HCT116 (cell line): ENCODE measurements around the gene SLC34A3.
A peak's percentile ranks its signal among the peaks of the same experiment; 100 is the strongest.

Experiments used
- CEBPB ChIP-seq: IDR thresholded peaks from 2 replicates; pipeline ENCODE4 v1.6.1; 2012; ENCODE audit warnings: low read depth
- CTCF ChIP-seq, 3 experiments: fragments of 200-600 bp in 1 of 3; sonication (generic) in 1 of 3; IDR thresholded peaks in 2 of 3; conservative IDR thresholded peaks in 1 of 3; 2 replicates each; pipeline ENCODE4 v1.5.1; 2012 to 2017; ENCODE audit warnings: low read depth in 2 of 3, low read length in 2 of 3, antibody characterized with exemption in 1 of 3, borderline replicate concordance in 1 of 3, control low read depth in 1 of 3, mild to moderate bottlenecking in 1 of 3, mixed read lengths in 1 of 3, mixed run types in 1 of 3, moderate library complexity in 1 of 3; ENCODE audit not compliant: insufficient read depth in 1 of 3
- EZH2 ChIP-seq: fragments of 200-600 bp; sonication (generic); IDR thresholded peaks from 2 replicates; pipeline ENCODE4 v1.6.1; 2017; ENCODE audit warnings: antibody characterized with exemption, mixed run types
- EZH2phosphoT487 ChIP-seq: fragments of 200-600 bp; IDR thresholded peaks from 2 replicates; pipeline ENCODE4 v1.6.1; 2018; ENCODE audit warnings: antibody characterized with exemption, borderline replicate concordance
- JUND ChIP-seq: IDR thresholded peaks from 2 replicates; pipeline ENCODE4 v1.6.1; 2012
- POLR2A ChIP-seq: IDR thresholded peaks from 2 replicates; pipeline ENCODE4 v1.7.0; 2011; ENCODE audit warnings: borderline replicate concordance; ENCODE audit not compliant: insufficient read depth, insufficient read length; ENCODE audit errors: extremely low read depth
- POLR2AphosphoS5 ChIP-seq: IDR thresholded peaks from 2 replicates; pipeline ENCODE4 v1.6.1; 2011; ENCODE audit warnings: mild to moderate bottlenecking, low read depth, low read length, moderate library complexity
- SP1 ChIP-seq: IDR thresholded peaks from 2 replicates; pipeline ENCODE4 v1.6.1; 2012; ENCODE audit warnings: low read depth
- YY1 ChIP-seq: IDR thresholded peaks from 2 replicates; pipeline ENCODE4 v1.6.1; 2011; ENCODE audit warnings: low read length, low read depth, moderate library complexity, mild to moderate bottlenecking; ENCODE audit not compliant: insufficient replicate concordance; ENCODE audit errors: extremely low read depth
- ZFX ChIP-seq: fragments of 450-650 bp; IDR thresholded peaks from 2 replicates; pipeline ENCODE4 v1.6.1; 2017
- ZNF274 ChIP-seq: fragments of 200-500 bp; sonication (Bioruptor generic); IDR thresholded peaks from 2 replicates; pipeline ENCODE4 v1.6.1; 2014; ENCODE audit warnings: mild to moderate bottlenecking, low read depth, low read length, inconsistent platforms
- TF ChIP-seq, protein P1 (sequence below): IDR thresholded peaks from 2 replicates; pipeline ENCODE4 v1.6.1; 2012

DNA sequence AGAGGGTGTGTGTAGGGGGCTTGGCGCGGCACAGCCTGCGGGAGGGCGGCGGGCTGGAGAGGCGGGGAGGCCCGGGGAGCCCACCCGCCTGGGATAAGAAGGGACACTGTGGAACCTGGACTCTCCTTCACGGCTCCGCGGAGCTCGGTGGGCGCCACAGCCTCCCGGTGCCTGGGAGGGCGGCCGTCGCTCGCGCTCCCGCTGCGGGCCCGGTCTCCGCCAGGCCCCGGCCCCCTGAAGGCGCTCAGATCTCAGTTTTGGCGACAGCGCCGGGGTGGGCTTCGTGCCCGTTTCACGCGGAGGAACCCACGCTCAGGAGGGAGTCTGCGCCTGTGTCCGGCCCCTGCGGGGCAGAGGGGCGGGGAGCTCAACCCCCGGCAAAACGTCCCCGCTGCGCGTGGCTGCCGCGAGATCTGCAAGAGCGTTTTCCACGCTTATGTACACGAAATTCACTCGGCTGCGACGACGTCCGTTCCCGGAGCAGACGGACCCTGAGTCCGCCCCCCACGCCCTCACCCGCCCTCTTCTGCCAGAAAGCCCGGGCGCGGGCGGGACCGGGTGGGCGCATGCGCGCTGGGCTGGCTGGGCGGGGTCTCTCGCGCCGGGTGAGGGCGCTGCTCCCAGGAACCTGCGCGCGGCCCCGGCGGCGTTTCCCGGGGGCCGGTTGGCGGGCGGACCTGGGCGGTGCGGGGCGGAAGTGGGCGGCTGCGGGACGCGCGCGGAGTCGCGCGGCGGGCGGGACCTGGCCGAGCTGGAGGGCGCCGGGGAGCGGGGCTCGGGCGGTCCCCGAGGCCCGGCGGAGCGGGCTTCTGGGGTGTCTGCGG lies 24.1 kb downstream of the SLC34A3 start, which contains the start of gene NELFB:
- TF ChIP-seq ZFX (no peak), EZH2phosphoT487 (no peak), EZH2 (no peak), CTCF (IDR thresholded peaks at IDR 0.05 in 2 of 3, conservative IDR thresholded peaks at IDR 0.05 in 1 of 3; ENCODE audit: borderline replicate concordance in 1 of 3, insufficient read depth in 1 of 3, low read depth in 2 of 3, low read length in 2 of 3) (no peak), POLR2A (peak; percentile 50), POLR2AphosphoS5 (peak; percentile 81), ZNF274 (no peak), CEBPB (no peak), JUND (no peak), YY1 (peak; percentile 67), SP1 (no peak)
- TF ChIP-seq, protein P1, sequence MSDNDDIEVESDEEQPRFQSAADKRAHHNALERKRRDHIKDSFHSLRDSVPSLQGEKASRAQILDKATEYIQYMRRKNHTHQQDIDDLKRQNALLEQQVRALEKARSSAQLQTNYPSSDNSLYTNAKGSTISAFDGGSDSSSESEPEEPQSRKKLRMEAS: no peak
